Liver (tissue), 9 donors: ENCODE measurements around the gene PSD4. TPM values are rescaled to one million over a fixed set of nuclear protein-coding genes. Genes with fewer than 3 reads are reported as not detected.

Experiments
- DNase-seq: peaks from one replicate; pipeline ENCODE4 v3.0.0-alpha.2; 2017; ENCODE audit warnings: low spot score
- H3K27ac ChIP-seq, 2 donors: one replicate each; pipeline ENCODE4 v1.7.0; 2013; ENCODE audit warnings: inconsistent platforms in 2 of 2, low read length in 2 of 2, control low read depth in 1 of 2, low read depth in 1 of 2, mild to moderate bottlenecking in 1 of 2
- H3K27me3 ChIP-seq, 4 donors: one replicate each; pipeline versions ENCODE4 v1.6.1 to v1.7.0; 2013; ENCODE audit warnings: low read length in 3 of 4, inconsistent platforms in 1 of 4, mild to moderate bottlenecking in 1 of 4, moderate library complexity in 1 of 4; ENCODE audit not compliant: control insufficient read depth in 4 of 4, insufficient read depth in 4 of 4
- H3K36me3 ChIP-seq, 4 donors: one replicate each; pipeline versions ENCODE4 v1.6.1 to v1.7.0; 2013; ENCODE audit warnings: low read length in 3 of 4, mild to moderate bottlenecking in 3 of 4, low read depth in 1 of 4, moderate library complexity in 1 of 4; ENCODE audit not compliant: control insufficient read depth in 4 of 4, insufficient read depth in 3 of 4
- H3K4me1 ChIP-seq, 4 donors: one replicate each; pipeline versions ENCODE4 v1.6.1 to v1.7.0; 2013; ENCODE audit warnings: low read length in 3 of 4, mild to moderate bottlenecking in 3 of 4, moderate library complexity in 1 of 4; ENCODE audit not compliant: control insufficient read depth in 4 of 4, insufficient read depth in 4 of 4
- H3K4me3 ChIP-seq, 3 donors: one replicate each; pipeline versions ENCODE4 v1.6.1 to v1.7.0; 2013; ENCODE audit warnings: low read length in 3 of 3, control low read depth in 1 of 3, low read depth in 1 of 3, mild to moderate bottlenecking in 1 of 3
- H3K9ac ChIP-seq, 2 donors: one replicate each; pipeline ENCODE4 v1.7.0; 2013; ENCODE audit warnings: low read length in 2 of 2, mild to moderate bottlenecking in 2 of 2, moderate library complexity in 2 of 2, control low read depth in 1 of 2, low read depth in 1 of 2
- H3K9me3 ChIP-seq, 4 donors: one replicate each; pipeline versions ENCODE4 v1.6.1 to v1.7.0; 2013; ENCODE audit warnings: low read length in 3 of 4; ENCODE audit not compliant: control insufficient read depth in 4 of 4
- ATF3 ChIP-seq: IDR thresholded peaks from 2 replicates; pipeline ENCODE4 v1.6.1; 2016; ENCODE audit warnings: antibody characterized with exemption
- CTCF ChIP-seq: fragments of 150-350 bp; IDR thresholded peaks from 2 replicates; pipeline ENCODE4 v1.5.1; 2017; ENCODE audit warnings: improper control_type of control experiment, low read depth, low read length; ENCODE audit not compliant: missing input control
- EGR1 ChIP-seq, 2 donors: IDR thresholded peaks; 2 replicates each; pipeline ENCODE4 v1.6.1; 2016 to 2018; ENCODE audit warnings: antibody characterized with exemption in 2 of 2, low read depth in 2 of 2
- FOXA1 ChIP-seq: IDR thresholded peaks from 2 replicates; pipeline ENCODE4 v1.6.1; 2016; ENCODE audit warnings: antibody characterized with exemption
- FOXA2 ChIP-seq: IDR thresholded peaks from 2 replicates; pipeline ENCODE4 v1.6.1; 2016; ENCODE audit warnings: antibody characterized with exemption
- GABPA ChIP-seq, 2 donors: IDR thresholded peaks in 1 of 2; conservative IDR thresholded peaks in 1 of 2; 2 replicates each; pipeline ENCODE4 v1.6.1; 2016; ENCODE audit warnings: antibody characterized with exemption in 2 of 2, mild to moderate bottlenecking in 1 of 2, moderate library complexity in 1 of 2
- HNF4A ChIP-seq, 2 donors: conservative IDR thresholded peaks; 2 replicates each; pipeline ENCODE4 v1.6.1; 2016; ENCODE audit warnings: antibody characterized with exemption in 2 of 2, mild to moderate bottlenecking in 2 of 2
- HNF4G ChIP-seq: IDR thresholded peaks from 2 replicates; pipeline ENCODE4 v1.6.1; 2016; ENCODE audit warnings: antibody characterized with exemption
- JUND ChIP-seq, 2 donors: IDR thresholded peaks; 2 replicates each; pipeline ENCODE4 v1.6.1; 2016; ENCODE audit warnings: antibody characterized with exemption in 2 of 2
- MAX ChIP-seq: IDR thresholded peaks from 2 replicates; pipeline ENCODE4 v1.6.1; 2016; ENCODE audit warnings: antibody characterized with exemption
- NR2F2 ChIP-seq: IDR thresholded peaks from 2 replicates; pipeline ENCODE4 v1.6.1; 2016; ENCODE audit warnings: antibody characterized with exemption
- RAD21 ChIP-seq, 2 donors: IDR thresholded peaks; 2 replicates each; pipeline ENCODE4 v1.6.1; 2016; ENCODE audit warnings: antibody characterized with exemption in 2 of 2, mild to moderate bottlenecking in 2 of 2
- REST ChIP-seq: IDR thresholded peaks from 2 replicates; pipeline ENCODE4 v1.6.1; 2016; ENCODE audit warnings: antibody characterized with exemption, mild to moderate bottlenecking
- RXRA ChIP-seq, 2 donors: IDR thresholded peaks; 2 replicates each; pipeline ENCODE4 v1.6.1; 2017 to 2018; ENCODE audit warnings: antibody characterized with exemption in 2 of 2, mild to moderate bottlenecking in 1 of 2
- SP1 ChIP-seq: IDR thresholded peaks from 2 replicates; pipeline ENCODE4 v1.6.1; 2018; ENCODE audit warnings: antibody characterized with exemption, mild to moderate bottlenecking
- TAF1 ChIP-seq: conservative IDR thresholded peaks from 2 replicates; pipeline ENCODE4 v1.6.1; 2016; ENCODE audit warnings: antibody characterized with exemption, mild to moderate bottlenecking
- YY1 ChIP-seq: IDR thresholded peaks from 2 replicates; pipeline ENCODE4 v1.6.1; 2016; ENCODE audit warnings: antibody characterized with exemption, mild to moderate bottlenecking
- ZBTB33 ChIP-seq: IDR thresholded peaks from 2 replicates; pipeline ENCODE4 v1.6.1; 2016; ENCODE audit warnings: antibody characterized with exemption
- WGBS: extraction: QIAGEN DNeasy Blood & Tissue Kit; methylation state at CpG from one replicate; pipeline ENCODE4 v1.1.7; 2013; 5-methylcytosine and 5-hydroxymethylcytosine counted together
- polyA plus RNA-seq, 2 donors: library from polyadenylated mRNA; stranded (reverse) in 1 of 2; unstranded in 1 of 2; fragments of 200-250 nt in 1 of 2; fragments of >200 nt in 1 of 2; fragmentation: Nextera tagmentation in 1 of 2; extraction: Ambion mirVana in 1 of 2; gene quantifications; one replicate each; pipeline versions ENCODE4 v1.2.1 to v1.2.3, GENCODE V29; 2013 to 2015
- total RNA-seq, 2 donors: library from RNA; depleted of rRNA; stranded (reverse); fragments of >200 nt; gene quantifications; one replicate each; pipeline ENCODE4 v1.2.3, GENCODE V29; 2014
- donor health status: healthy.
- donor health status: healthy.
- donor health status: healthy.
- donor health status: healthy.
- donor health status: healthy.

Gene PSD4
- total and polyA plus RNA-seq, 4 donors = 16.4 to 83.2 (median 34.4) TPM

GRCh38 chr2:113136828-113137775, 36.7 kb upstream of the PSD4 start:
- H3K27me3 ChIP-seq = no peaks in the 10 kb centered on the region
- TF ChIP-seq MAX (no peak), RAD21 (IDR thresholded peaks at IDR 0.05) (peak; percentile 90 to 92), CTCF (peak; percentile 49), EGR1 (IDR thresholded peaks at IDR 0.05; ENCODE audit: low read depth in 2 of 2) (no peak), JUND (IDR thresholded peaks at IDR 0.05) (no peak), ATF3 (no peak), HNF4A (conservative IDR thresholded peaks at IDR 0.05) (no peak), GABPA (IDR thresholded peaks at IDR 0.05 in 1 of 2, conservative IDR thresholded peaks at IDR 0.05 in 1 of 2) (no peak), FOXA1 (peak; percentile 9)
- no peak overlapping the region for H3K27ac ChIP-seq
- no peak overlapping the region for H3K9ac ChIP-seq
- no peaks in the 10 kb centered on the region for H3K9me3 ChIP-seq
- 50% methylated on average over 8 of the region's 8 CpGs for WGBS
- DNase-seq = peak; percentile 45
- peaks cover 5 to 18% (median 9%) of the 10 kb centered on the region in 4 donors for H3K36me3 ChIP-seq
- H3K4me3 ChIP-seq = no peak overlapping the region
- H3K4me1 ChIP-seq = peaks cover 0 to 8% (median 3%) of the 10 kb centered on the region in 4 donors

- H3K27ac ChIP-seq = no peak overlapping the region
- no peak overlapping the region for H3K9ac ChIP-seq
- no peak for DNase-seq
- TF ChIP-seq MAX (no peak), CTCF (no peak), ZBTB33 (no peak), RXRA (IDR thresholded peaks at IDR 0.05) (no peak), REST (no peak), NR2F2 (no peak), TAF1 (no peak), HNF4G (no peak), SP1 (no peak), HNF4A (conservative IDR thresholded peaks at IDR 0.05) (no peak), YY1 (no peak), RAD21 (IDR thresholded peaks at IDR 0.05) (no peak), FOXA2 (no peak), ATF3 (no peak), FOXA1 (no peak), EGR1 (IDR thresholded peaks at IDR 0.05; ENCODE audit: low read depth in 2 of 2) (no peak), GABPA (IDR thresholded peaks at IDR 0.05 in 1 of 2, conservative IDR thresholded peaks at IDR 0.05 in 1 of 2) (no peak), JUND (IDR thresholded peaks at IDR 0.05) (no peak)
- no peaks in the 10 kb centered on the region for H3K27me3 ChIP-seq
- peaks cover under 1 to 12% (median 7%) of the 10 kb centered on the region in 4 donors for H3K36me3 ChIP-seq
- H3K9me3 ChIP-seq = no peaks in the 10 kb centered on the region
- WGBS = 96% methylated on average over 1 of the region's 1 CpG
- peaks cover 0 to 8% (median 3%) of the 10 kb centered on the region in 4 donors for H3K4me1 ChIP-seq
- H3K4me3 ChIP-seq = no peak overlapping the region
These were observed 35.9 kb upstream of the PSD4 start for GRCh38 chr2:113137827-113138226.
